HEK293 (cell line): ENCODE results near the gene AFG1L.

Source experiments
- ATF2 ChIP-seq: fragments of 450-650 bp; formaldehyde crosslinking; IDR thresholded peaks from 2 replicates; pipeline ENCODE4 v1.5.1; 2016; ENCODE audit warnings: missing biosample characterization, missing genetic modification characterization, low read depth
- BCL11A ChIP-seq: fragments of 450-650 bp; formaldehyde crosslinking; IDR thresholded peaks from 2 replicates; pipeline ENCODE4 v1.5.1; 2016; ENCODE audit warnings: low read depth, missing biosample characterization, missing genetic modification characterization
- KLF10 ChIP-seq: fragments of 450-650 bp; IDR thresholded peaks from 2 replicates; pipeline ENCODE4 v1.5.1; 2018; ENCODE audit warnings: missing biosample characterization, mild to moderate bottlenecking, missing genetic modification characterization
- KLF16 ChIP-seq: fragments of 450-650 bp; formaldehyde crosslinking; IDR thresholded peaks from 2 replicates; pipeline ENCODE4 v1.5.1; 2017; ENCODE audit warnings: missing biosample characterization, missing genetic modification characterization
- KLF8 ChIP-seq: fragments of 450-650 bp; formaldehyde crosslinking; IDR thresholded peaks from 2 replicates; pipeline ENCODE4 v1.5.1; 2016; ENCODE audit warnings: missing biosample characterization, missing genetic modification characterization
- MZF1 ChIP-seq: fragments of 450-650 bp; formaldehyde crosslinking; IDR thresholded peaks from 2 replicates; pipeline ENCODE4 v1.5.1; 2017; ENCODE audit warnings: missing biosample characterization, missing genetic modification characterization, borderline replicate concordance
- PRDM1 ChIP-seq: fragments of 450-650 bp; formaldehyde crosslinking; IDR thresholded peaks from 2 replicates; pipeline ENCODE4; 2016; ENCODE audit warnings: missing biosample characterization, missing genetic modification characterization
- ZBTB49 ChIP-seq: fragments of 450-650 bp; formaldehyde crosslinking; IDR thresholded peaks from 2 replicates; pipeline ENCODE4 v1.5.1; 2016; ENCODE audit warnings: missing biosample characterization, missing genetic modification characterization, low read depth
- ZBTB7A ChIP-seq: fragments of 450-650 bp; formaldehyde crosslinking; IDR thresholded peaks from 2 replicates; pipeline ENCODE4 v1.5.1; 2016; ENCODE audit warnings: low read depth, missing biosample characterization, missing genetic modification characterization
- ZFHX2 ChIP-seq: fragments of 450-650 bp; formaldehyde crosslinking; conservative IDR thresholded peaks from 2 replicates; pipeline ENCODE4 v1.5.1; 2016; ENCODE audit warnings: missing biosample characterization, missing genetic modification characterization
- ZNF140 ChIP-seq: fragments of 450-650 bp; formaldehyde crosslinking; IDR thresholded peaks from 2 replicates; pipeline ENCODE4 v1.5.1; 2016; ENCODE audit warnings: missing biosample characterization, missing genetic modification characterization
- ZNF16 ChIP-seq: fragments of 450-650 bp; formaldehyde crosslinking; IDR thresholded peaks from 2 replicates; pipeline ENCODE4 v1.5.1; 2016; ENCODE audit warnings: low read depth, missing biosample characterization, missing genetic modification characterization
- ZNF18 ChIP-seq: fragments of 450-650 bp; formaldehyde crosslinking; IDR thresholded peaks from 2 replicates; pipeline ENCODE4 v1.5.1; 2016; ENCODE audit warnings: missing biosample characterization, missing genetic modification characterization
- ZNF184 ChIP-seq: fragments of 450-650 bp; IDR thresholded peaks from 2 replicates; pipeline ENCODE4 v1.5.1; 2018; ENCODE audit warnings: missing biosample characterization, mild to moderate bottlenecking, missing genetic modification characterization
- ZNF24 ChIP-seq: fragments of 450-650 bp; formaldehyde crosslinking; IDR thresholded peaks from 2 replicates; pipeline ENCODE4 v1.5.1; 2016; ENCODE audit warnings: missing biosample characterization, missing genetic modification characterization
- ZNF292 ChIP-seq: fragments of 450-650 bp; formaldehyde crosslinking; IDR thresholded peaks from 2 replicates; pipeline ENCODE4 v1.5.1; 2016; ENCODE audit warnings: low read depth, missing biosample characterization, missing genetic modification characterization, borderline replicate concordance
- ZNF366 ChIP-seq: fragments of 450-650 bp; formaldehyde crosslinking; conservative IDR thresholded peaks from 2 replicates; pipeline ENCODE4 v1.5.1; 2016; ENCODE audit warnings: missing biosample characterization, missing genetic modification characterization
- ZNF473 ChIP-seq: fragments of 450-650 bp; formaldehyde crosslinking; IDR thresholded peaks from 2 replicates; pipeline ENCODE4 v1.5.1; 2017; ENCODE audit warnings: missing biosample characterization, missing genetic modification characterization
- ZNF48 ChIP-seq: fragments of 450-650 bp; formaldehyde crosslinking; IDR thresholded peaks from 2 replicates; pipeline ENCODE4 v1.5.1; 2016; ENCODE audit warnings: missing biosample characterization, missing genetic modification characterization
- ZNF561 ChIP-seq: fragments of 450-650 bp; IDR thresholded peaks from 2 replicates; pipeline ENCODE4 v1.5.1; 2018; ENCODE audit warnings: missing biosample characterization, missing genetic modification characterization, borderline replicate concordance
- ZNF571 ChIP-seq: fragments of 450-650 bp; formaldehyde crosslinking; IDR thresholded peaks from 2 replicates; pipeline ENCODE4 v1.5.0; 2017; ENCODE audit warnings: missing biosample characterization, missing genetic modification characterization
- ZNF585B ChIP-seq: fragments of 450-650 bp; formaldehyde crosslinking; IDR thresholded peaks from 2 replicates; pipeline ENCODE4 v1.5.1; 2016; ENCODE audit warnings: missing biosample characterization, missing genetic modification characterization
- ZNF610 ChIP-seq: fragments of 450-650 bp; formaldehyde crosslinking; IDR thresholded peaks from 2 replicates; pipeline ENCODE4 v1.5.1; 2016; ENCODE audit warnings: missing biosample characterization, missing genetic modification characterization, borderline replicate concordance
- ZNF624 ChIP-seq: fragments of 450-650 bp; formaldehyde crosslinking; IDR thresholded peaks from 2 replicates; pipeline ENCODE4 v1.5.1; 2017; ENCODE audit warnings: missing biosample characterization, missing genetic modification characterization
- ZNF645 ChIP-seq: fragments of 450-650 bp; formaldehyde crosslinking; IDR thresholded peaks from 2 replicates; pipeline ENCODE4; 2016; ENCODE audit warnings: missing biosample characterization, missing genetic modification characterization
- ZNF692 ChIP-seq: fragments of 450-650 bp; formaldehyde crosslinking; IDR thresholded peaks from 2 replicates; pipeline ENCODE4 v1.5.1; 2016; ENCODE audit warnings: missing biosample characterization, missing genetic modification characterization
- ZNF768 ChIP-seq: fragments of 450-650 bp; formaldehyde crosslinking; IDR thresholded peaks from 2 replicates; pipeline ENCODE4 v1.5.1; 2018; ENCODE audit warnings: missing biosample characterization, mild to moderate bottlenecking, missing genetic modification characterization
- ZNF776 ChIP-seq: fragments of 450-650 bp; formaldehyde crosslinking; IDR thresholded peaks from 2 replicates; pipeline ENCODE4 v1.5.0; 2017; ENCODE audit warnings: missing biosample characterization, missing genetic modification characterization, borderline replicate concordance
- ZSCAN16 ChIP-seq: fragments of 450-650 bp; formaldehyde crosslinking; IDR thresholded peaks from 2 replicates; pipeline ENCODE4 v1.5.1; 2016; ENCODE audit warnings: missing biosample characterization, missing genetic modification characterization
- ZSCAN18 ChIP-seq: fragments of 450-650 bp; formaldehyde crosslinking; IDR thresholded peaks from 2 replicates; pipeline ENCODE4 v1.5.1; 2016; ENCODE audit warnings: missing biosample characterization, missing genetic modification characterization
- ZSCAN30 ChIP-seq: fragments of 450-650 bp; IDR thresholded peaks from 2 replicates; pipeline ENCODE4 v1.5.1; 2018; ENCODE audit warnings: missing biosample characterization, mild to moderate bottlenecking, missing genetic modification characterization, moderate library complexity

AFG1L gene

GRCh38 chr6:108260809-108261569, 33.9 kb upstream of the AFG1L start, which contains the start of gene SNX3 (continued):
- TF ChIP-seq ATF2 (tag by site-specific recombination) (no peak), ZSCAN30 (peak; percentile 24), ZNF585B (no peak), ZSCAN18 (tag by site-specific recombination) (no peak), ZNF48 (no peak), ZNF692 (tag by site-specific recombination) (peak; percentile 27; the same call in 1 of the 2 replicates), ZNF24 (no peak), ZNF645 (no peak), ZNF768 (tag by site-specific recombination) (no peak), ZNF366 (tag by site-specific recombination) (no peak), PRDM1 (tag by site-specific recombination) (peak; percentile 36; the same call in 1 of the 2 replicates), ZNF776 (tag by site-specific recombination) (no peak), ZNF140 (tag by site-specific recombination) (no peak), MZF1 (tag by site-specific recombination) (no peak), KLF10 (peak; percentile 61), ZNF610 (tag by site-specific recombination) (peak; percentile 58; the same call in 1 of the 2 replicates), ZSCAN16 (tag by site-specific recombination) (no peak), ZNF184 (tag by site-specific recombination) (no peak), ZNF18 (tag by site-specific recombination) (no peak), ZBTB7A (tag by site-specific recombination) (peak; percentile 88), ZFHX2 (0 out of 2 replicates have a peak, but pooled peaks have one; percentile 35), KLF8 (tag by site-specific recombination) (peak; percentile 76), ZNF292 (no peak), ZNF473 (tag by site-specific recombination) (no peak), KLF16 (tag by site-specific recombination) (peak; percentile 14; the same call in 1 of the 2 replicates), ZNF16 (tag by site-specific recombination) (no peak), ZNF571 (tag by site-specific recombination) (no peak), ZBTB49 (tag by site-specific recombination) (no peak), BCL11A (tag by site-specific recombination) (0 out of 2 replicates have a peak, but pooled peaks have one; percentile 34), ZNF561 (tag by site-specific recombination) (peak; percentile 88), ZNF624 (tag by site-specific recombination) (no peak)
